Central memory CD8-positive, alpha-beta T cell (primary cell): ENCODE results near the gene C12orf75.
A peak's percentile ranks its signal among the peaks of the same experiment; 100 is the strongest.

Source experiments
- ATAC-seq: fragments of 150-1000 bp; cut with Tn5 transposase; replicated peaks from 2 replicates; pipeline ENCODE4 v1.10.0; 2022; ENCODE audit warnings: mild to moderate bottlenecking, moderate FRiP score, moderate number of reproducible peaks; ENCODE audit not compliant: poor library complexity, severe bottlenecking; ENCODE audit errors: extremely low read depth
- DNase-seq, 2 donors: peaks; one replicate each; pipeline ENCODE4 v3.0.0; 2021; ENCODE audit warnings: low spot score in 2 of 2
- H3K27ac Mint-ChIP-seq: one replicate; pipeline ENCODE4 v1.8.0; 2022; ENCODE audit warnings: low read depth, mild to moderate bottlenecking, moderate library complexity, mixed read lengths
- H3K27me3 Mint-ChIP-seq: one replicate; pipeline ENCODE4 v1.8.0; 2022; ENCODE audit warnings: mixed read lengths
- H3K36me3 Mint-ChIP-seq: one replicate; pipeline ENCODE4 v1.8.0; 2022; ENCODE audit warnings: mild to moderate bottlenecking, moderate library complexity, mixed read lengths; ENCODE audit not compliant: insufficient read depth
- H3K4me1 Mint-ChIP-seq: one replicate; pipeline ENCODE4 v1.8.0; 2022; ENCODE audit warnings: mixed read lengths
- H3K4me3 Mint-ChIP-seq: one replicate; pipeline ENCODE4 v1.8.0; 2022; ENCODE audit warnings: mild to moderate bottlenecking, moderate library complexity, mixed read lengths
- H3K9me3 Mint-ChIP-seq: one replicate; pipeline ENCODE4 v1.8.0; 2022; ENCODE audit warnings: mixed read lengths

Gene C12orf75

GRCh38 chr12:105315726-105316125 lies 14.8 kb upstream of the C12orf75 start:
- Mint-ChIP-seq H3K4me3 (no peak overlapping the region), H3K27me3 (no peaks in the 10 kb centered on the region), H3K4me1 (no peaks in the 10 kb centered on the region), H3K27ac (no peak overlapping the region), H3K9me3 (no peaks in the 10 kb centered on the region), H3K36me3 (no peaks in the 10 kb centered on the region)
- no peak for ATAC-seq
- no peak for DNase-seq

- ATAC-seq (no peak), DNase-seq (no peak)
- H3K27ac Mint-ChIP-seq = no peak overlapping the region
- peaks cover 6% of the 10 kb centered on the region for H3K4me1 Mint-ChIP-seq
- H3K36me3 Mint-ChIP-seq = no peaks in the 10 kb centered on the region
- no peak overlapping the region for H3K4me3 Mint-ChIP-seq
- no peaks in the 10 kb centered on the region for H3K9me3 Mint-ChIP-seq
- no peaks in the 10 kb centered on the region for H3K27me3 Mint-ChIP-seq
These were observed 13.3 kb upstream of the C12orf75 start for GRCh38 chr12:105316931-105317852.

- H3K4me1 Mint-ChIP-seq = peaks cover 9% of the 10 kb centered on the region
- no peak overlapping the region for H3K4me3 Mint-ChIP-seq
- no peak for DNase-seq
- H3K9me3 Mint-ChIP-seq = no peaks in the 10 kb centered on the region
- ATAC-seq = no peak
- H3K27ac Mint-ChIP-seq = no peak overlapping the region
- no peaks in the 10 kb centered on the region for H3K27me3 Mint-ChIP-seq
- H3K36me3 Mint-ChIP-seq = no peaks in the 10 kb centered on the region
These were observed 12.4 kb upstream of the C12orf75 start for GRCh38 chr12:105317942-105318621.

GRCh38 chr12:105318651-105319483 lies 11.6 kb upstream of the C12orf75 start:
- Mint-ChIP-seq H3K36me3 (no peaks in the 10 kb centered on the region), H3K27ac (no peak overlapping the region)
- no peak for DNase-seq

GRCh38 chr12:105319691-105320209 lies 10.7 kb upstream of the C12orf75 start:
- no peak for DNase-seq
- Mint-ChIP-seq H3K9me3 (no peaks in the 10 kb centered on the region), H3K4me3 (no peak overlapping the region), H3K27ac (no peak overlapping the region), H3K27me3 (no peaks in the 10 kb centered on the region), H3K36me3 (no peaks in the 10 kb centered on the region), H3K4me1 (peaks cover 23% of the 10 kb centered on the region)
- no peak for ATAC-seq

More at GRCh38 chr12:105318651-105319483, 11.6 kb upstream of the C12orf75 start:
- Mint-ChIP-seq H3K4me1 (peaks cover 17% of the 10 kb centered on the region), H3K9me3 (no peaks in the 10 kb centered on the region), H3K27me3 (no peaks in the 10 kb centered on the region), H3K4me3 (no peak overlapping the region)
- ATAC-seq = no peak

- peaks cover 33% of the 10 kb centered on the region for H3K4me1 Mint-ChIP-seq
- no peaks in the 10 kb centered on the region for H3K9me3 Mint-ChIP-seq
- ATAC-seq (peak; percentile 49), DNase-seq (no peak)
- H3K36me3 Mint-ChIP-seq = no peaks in the 10 kb centered on the region
- no peak overlapping the region for H3K4me3 Mint-ChIP-seq
- H3K27me3 Mint-ChIP-seq = no peaks in the 10 kb centered on the region
- no peak overlapping the region for H3K27ac Mint-ChIP-seq
These were observed 9.4 kb upstream of the C12orf75 start for GRCh38 chr12:105321125-105321524.

GRCh38 chr12:105322070-105322469 lies 8.4 kb upstream of the C12orf75 start:
- H3K4me3 Mint-ChIP-seq = no peak overlapping the region

GRCh38 chr12:105324704-105325103 lies 5.8 kb upstream of the C12orf75 start:
- Mint-ChIP-seq H3K4me1 (peaks cover 66% of the 10 kb centered on the region), H3K4me3 (no peak overlapping the region), H3K36me3 (no peaks in the 10 kb centered on the region)

More at GRCh38 chr12:105322070-105322469, 8.4 kb upstream of the C12orf75 start:
- DNase-seq (no peak), ATAC-seq (no peak)
- H3K36me3 Mint-ChIP-seq = no peaks in the 10 kb centered on the region
- H3K4me1 Mint-ChIP-seq = peaks cover 42% of the 10 kb centered on the region
- no peak overlapping the region for H3K27ac Mint-ChIP-seq
- no peaks in the 10 kb centered on the region for H3K9me3 Mint-ChIP-seq
- H3K27me3 Mint-ChIP-seq = no peaks in the 10 kb centered on the region

GRCh38 chr12:105325117-105325516 lies 5.4 kb upstream of the C12orf75 start:
- H3K27me3 Mint-ChIP-seq = no peaks in the 10 kb centered on the region
- ATAC-seq (no peak), DNase-seq (no peak)
- peaks cover 70% of the 10 kb centered on the region for H3K4me1 Mint-ChIP-seq
- no peak overlapping the region for H3K27ac Mint-ChIP-seq
- H3K9me3 Mint-ChIP-seq = no peaks in the 10 kb centered on the region
- no peak overlapping the region for H3K4me3 Mint-ChIP-seq
- peaks cover 3% of the 10 kb centered on the region for H3K36me3 Mint-ChIP-seq

More at GRCh38 chr12:105324704-105325103, 5.8 kb upstream of the C12orf75 start:
- ATAC-seq (no peak), DNase-seq (no peak)
- Mint-ChIP-seq H3K27me3 (no peaks in the 10 kb centered on the region), H3K9me3 (no peaks in the 10 kb centered on the region), H3K27ac (no peak overlapping the region)

GRCh38 chr12:105329926-105330282 lies 587 bp upstream of the C12orf75 start:
- peaks cover 8% of the 10 kb centered on the region for H3K36me3 Mint-ChIP-seq
- H3K4me1 Mint-ChIP-seq = peaks cover 83% of the 10 kb centered on the region
- peak overlapping the region; percentile 92 for H3K27ac Mint-ChIP-seq
- ATAC-seq (peak; percentile 30), DNase-seq (no peak)
- no peaks in the 10 kb centered on the region for H3K9me3 Mint-ChIP-seq
- H3K27me3 Mint-ChIP-seq = no peaks in the 10 kb centered on the region
- H3K4me3 Mint-ChIP-seq = peak overlapping the region; percentile 83

GRCh38 chr12:105330931-105331804 lies 677 bp downstream of the C12orf75 start:
- Mint-ChIP-seq H3K9me3 (no peaks in the 10 kb centered on the region), H3K27me3 (no peaks in the 10 kb centered on the region), H3K36me3 (peaks cover 9% of the 10 kb centered on the region), H3K4me3 (peak overlapping the region; percentile 83), H3K4me1 (peaks cover 87% of the 10 kb centered on the region), H3K27ac (peak overlapping the region; percentile 87)
- DNase-seq (peak; percentile 22 to 25), ATAC-seq (peak; percentile 13)
